HFFc6 (cell line): ENCODE measurements around the gene GUCY2F. TPM values are rescaled to one million over a fixed set of nuclear protein-coding genes. Genes with fewer than 3 reads are reported as not detected.

Experiments
- DNase-seq: peaks from one replicate; pipeline ENCODE4 v3.0.0-alpha.2; 2018
- H3K27ac Mint-ChIP-seq: 2 replicates; pipeline ENCODE4 v1.8.0; 2020; ENCODE audit warnings: mild to moderate bottlenecking, mixed read lengths
- H3K27me3 Mint-ChIP-seq: 2 replicates; pipeline ENCODE4 v1.8.0; 2021; ENCODE audit warnings: mild to moderate bottlenecking, moderate library complexity, mixed read lengths; ENCODE audit not compliant: insufficient read depth
- H3K36me3 Mint-ChIP-seq: 2 replicates; pipeline ENCODE4 v1.8.0; 2021; ENCODE audit warnings: low read depth, mixed read lengths
- H3K4me1 Mint-ChIP-seq: 2 replicates; pipeline ENCODE4 v1.8.0; 2020; ENCODE audit warnings: low read depth, mixed read lengths
- H3K4me3 Mint-ChIP-seq: 2 replicates; pipeline ENCODE4 v1.8.0; 2020; ENCODE audit warnings: mild to moderate bottlenecking, moderate library complexity, mixed read lengths
- H3K9me3 Mint-ChIP-seq: 2 replicates; pipeline ENCODE4 v1.8.0; 2020; ENCODE audit warnings: mild to moderate bottlenecking, mixed read lengths
- total RNA-seq, 6 experiments: library from RNA; stranded (reverse); fragmentation: NEBNext Ultra II Directional; extraction: Animal tissue kit (Norgen Biotek cat#: 25700); gene quantifications; 2 replicates in 1 of 6; 3 replicates in 5 of 6; pipeline ENCODE4 v1.2.3, GENCODE V29; 2021
- TF ChIP-seq, protein P1 (sequence below): fragments of 200-600 bp; sonication (generic); IDR thresholded peaks from 2 replicates; pipeline ENCODE4 v1.5.0; 2021; ENCODE audit warnings: antibody characterized with exemption, mild to moderate bottlenecking

The GUCY2F gene
- total RNA-seq, 6 experiments from 2014 or later, result not detected

GRCh38 chrX:109498434-109498833, 16.5 kb upstream of the GUCY2F start:
- no peak overlapping the region for H3K4me3 Mint-ChIP-seq

DNA sequence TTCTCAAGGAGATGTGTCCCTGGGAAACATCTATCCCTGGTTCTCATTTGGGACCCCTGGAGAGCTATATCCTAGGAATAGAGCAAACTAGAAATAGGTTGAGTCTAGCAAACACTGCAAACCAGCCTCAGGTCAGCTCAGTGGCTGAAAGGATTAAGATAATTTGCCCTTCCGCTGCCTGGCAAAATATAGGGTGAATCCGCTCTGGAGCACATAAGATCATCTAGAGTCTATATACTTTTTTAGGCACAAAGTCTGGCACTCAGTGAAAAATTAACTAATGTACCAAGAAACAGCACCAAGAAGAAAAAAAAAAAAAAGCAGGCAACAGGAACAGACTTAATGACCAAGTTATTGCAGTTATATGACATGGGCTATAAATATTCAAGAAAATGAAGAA, 7.3 kb upstream of the GUCY2F start:
- no peaks in the 10 kb centered on the region for H3K9me3 Mint-ChIP-seq
- no peaks in the 10 kb centered on the region for H3K36me3 Mint-ChIP-seq
- H3K4me3 Mint-ChIP-seq, result no peak overlapping the region
- H3K4me1 Mint-ChIP-seq, result no peaks in the 10 kb centered on the region
- no peak for DNase-seq
- no peak overlapping the region for H3K27ac Mint-ChIP-seq
- TF ChIP-seq, protein P1, sequence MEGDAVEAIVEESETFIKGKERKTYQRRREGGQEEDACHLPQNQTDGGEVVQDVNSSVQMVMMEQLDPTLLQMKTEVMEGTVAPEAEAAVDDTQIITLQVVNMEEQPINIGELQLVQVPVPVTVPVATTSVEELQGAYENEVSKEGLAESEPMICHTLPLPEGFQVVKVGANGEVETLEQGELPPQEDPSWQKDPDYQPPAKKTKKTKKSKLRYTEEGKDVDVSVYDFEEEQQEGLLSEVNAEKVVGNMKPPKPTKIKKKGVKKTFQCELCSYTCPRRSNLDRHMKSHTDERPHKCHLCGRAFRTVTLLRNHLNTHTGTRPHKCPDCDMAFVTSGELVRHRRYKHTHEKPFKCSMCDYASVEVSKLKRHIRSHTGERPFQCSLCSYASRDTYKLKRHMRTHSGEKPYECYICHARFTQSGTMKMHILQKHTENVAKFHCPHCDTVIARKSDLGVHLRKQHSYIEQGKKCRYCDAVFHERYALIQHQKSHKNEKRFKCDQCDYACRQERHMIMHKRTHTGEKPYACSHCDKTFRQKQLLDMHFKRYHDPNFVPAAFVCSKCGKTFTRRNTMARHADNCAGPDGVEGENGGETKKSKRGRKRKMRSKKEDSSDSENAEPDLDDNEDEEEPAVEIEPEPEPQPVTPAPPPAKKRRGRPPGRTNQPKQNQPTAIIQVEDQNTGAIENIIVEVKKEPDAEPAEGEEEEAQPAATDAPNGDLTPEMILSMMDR, result no peak
- no peaks in the 10 kb centered on the region; the same call in none of the 2 replicates for H3K27me3 Mint-ChIP-seq

More at GRCh38 chrX:109498434-109498833, 16.5 kb upstream of the GUCY2F start:
- H3K27me3 Mint-ChIP-seq, result peaks cover 6% of the 10 kb centered on the region; the same call in 1 of the 2 replicates
- H3K36me3 Mint-ChIP-seq, result no peaks in the 10 kb centered on the region
- TF ChIP-seq, protein P1, result no peak
- no peaks in the 10 kb centered on the region for H3K4me1 Mint-ChIP-seq
- no peaks in the 10 kb centered on the region for H3K9me3 Mint-ChIP-seq
- DNase-seq, result no peak
- no peak overlapping the region for H3K27ac Mint-ChIP-seq

GRCh38 chrX:109487640-109488039, 5.8 kb upstream of the GUCY2F start:
- Mint-ChIP-seq H3K36me3 (no peaks in the 10 kb centered on the region), H3K4me3 (no peak overlapping the region), H3K27me3 (no peaks in the 10 kb centered on the region; the same call in none of the 2 replicates), H3K9me3 (no peaks in the 10 kb centered on the region), H3K4me1 (no peaks in the 10 kb centered on the region), H3K27ac (no peak overlapping the region)
- TF ChIP-seq, protein P1, result no peak
- DNase-seq, result no peak

DNA sequence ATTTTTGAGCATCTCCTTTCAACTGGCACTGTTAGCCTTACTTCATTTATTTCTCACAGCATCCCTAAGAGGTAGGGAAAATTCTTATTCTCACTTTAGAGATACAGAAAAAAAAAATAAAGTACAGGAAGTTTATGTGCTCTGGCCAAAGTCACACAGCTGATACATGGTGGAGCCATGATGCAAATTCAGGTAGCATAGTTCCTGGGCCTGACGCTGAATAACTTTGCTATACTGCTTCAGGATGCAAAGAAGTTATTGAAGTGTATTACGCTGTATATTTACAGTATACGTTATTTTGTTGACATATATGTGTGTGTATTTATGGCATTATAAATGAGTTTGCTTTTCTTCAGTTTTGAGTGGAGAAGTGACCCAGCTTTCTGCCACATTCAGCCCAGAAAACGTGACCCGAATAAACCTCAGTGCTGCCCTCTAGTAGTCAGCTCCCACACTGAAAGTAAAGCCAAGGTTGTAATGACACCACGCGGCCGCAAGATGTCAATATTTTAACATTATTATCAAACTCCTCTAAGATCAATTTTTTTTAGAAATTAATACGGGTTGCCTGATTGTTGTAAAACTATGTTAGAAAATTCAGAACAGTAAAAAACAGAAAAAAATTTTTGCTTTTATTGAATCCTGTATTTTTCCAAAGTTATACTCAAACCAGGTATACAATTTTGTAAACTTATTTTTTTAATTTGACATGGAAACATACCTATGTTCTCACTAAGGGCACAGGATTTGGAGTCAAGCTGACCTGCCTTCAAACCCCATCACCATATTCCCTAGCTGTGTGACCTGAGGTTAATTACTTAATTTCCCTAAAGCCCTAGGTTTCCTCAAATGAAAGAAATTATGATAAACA, 3.8 kb upstream of the GUCY2F start:
- no peak overlapping the region for H3K27ac Mint-ChIP-seq
- no peak overlapping the region for H3K4me3 Mint-ChIP-seq
- TF ChIP-seq, protein P1, result peak; percentile 91
- peak; percentile 48 for DNase-seq
- no peaks in the 10 kb centered on the region for H3K9me3 Mint-ChIP-seq
- H3K36me3 Mint-ChIP-seq, result no peaks in the 10 kb centered on the region
- H3K27me3 Mint-ChIP-seq, result no peaks in the 10 kb centered on the region; the same call in 1 of the 2 replicates
- H3K4me1 Mint-ChIP-seq, result no peaks in the 10 kb centered on the region

- Mint-ChIP-seq H3K27ac (no peak overlapping the region), H3K9me3 (no peaks in the 10 kb centered on the region), H3K4me3 (no peak overlapping the region), H3K36me3 (no peaks in the 10 kb centered on the region), H3K4me1 (no peaks in the 10 kb centered on the region), H3K27me3 (no peaks in the 10 kb centered on the region; the same call in 1 of the 2 replicates)
- TF ChIP-seq, protein P1, result no peak
- no peak for DNase-seq
Observed at GRCh38 chrX:109484886-109485285, 3.0 kb upstream of the GUCY2F start.
